Measurements from ENCODE around the gene CNDP1. TPM values are rescaled to one million over a fixed set of nuclear protein-coding genes. Genes with fewer than 3 reads are reported as not detected.
A peak's percentile ranks its signal among the peaks of the same experiment; 100 is the strongest.

CNDP1 gene
- total RNA-seq, 1 donor: not detected

DNA sequence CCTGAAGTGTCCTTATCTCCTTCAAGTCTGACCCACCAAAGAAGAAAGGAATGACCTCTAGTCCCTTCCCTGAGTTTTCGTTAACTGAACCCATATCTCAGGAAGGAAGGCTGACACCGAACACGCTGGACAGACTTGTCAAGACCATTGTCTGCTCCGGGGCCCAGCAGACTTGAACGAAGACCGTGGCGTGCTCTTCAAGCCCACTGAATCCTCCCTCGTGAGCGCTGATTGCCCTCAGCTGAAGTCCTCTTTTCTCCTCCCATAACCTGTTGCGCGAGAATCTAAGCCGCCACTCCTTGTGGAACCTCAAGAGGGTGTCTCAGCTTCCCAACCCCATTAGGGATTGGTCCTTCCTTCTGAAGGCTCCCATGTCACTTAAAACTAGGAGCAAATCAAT lies 634 bp upstream of the CNDP1 start:
- TF ChIP-seq, protein P1, sequence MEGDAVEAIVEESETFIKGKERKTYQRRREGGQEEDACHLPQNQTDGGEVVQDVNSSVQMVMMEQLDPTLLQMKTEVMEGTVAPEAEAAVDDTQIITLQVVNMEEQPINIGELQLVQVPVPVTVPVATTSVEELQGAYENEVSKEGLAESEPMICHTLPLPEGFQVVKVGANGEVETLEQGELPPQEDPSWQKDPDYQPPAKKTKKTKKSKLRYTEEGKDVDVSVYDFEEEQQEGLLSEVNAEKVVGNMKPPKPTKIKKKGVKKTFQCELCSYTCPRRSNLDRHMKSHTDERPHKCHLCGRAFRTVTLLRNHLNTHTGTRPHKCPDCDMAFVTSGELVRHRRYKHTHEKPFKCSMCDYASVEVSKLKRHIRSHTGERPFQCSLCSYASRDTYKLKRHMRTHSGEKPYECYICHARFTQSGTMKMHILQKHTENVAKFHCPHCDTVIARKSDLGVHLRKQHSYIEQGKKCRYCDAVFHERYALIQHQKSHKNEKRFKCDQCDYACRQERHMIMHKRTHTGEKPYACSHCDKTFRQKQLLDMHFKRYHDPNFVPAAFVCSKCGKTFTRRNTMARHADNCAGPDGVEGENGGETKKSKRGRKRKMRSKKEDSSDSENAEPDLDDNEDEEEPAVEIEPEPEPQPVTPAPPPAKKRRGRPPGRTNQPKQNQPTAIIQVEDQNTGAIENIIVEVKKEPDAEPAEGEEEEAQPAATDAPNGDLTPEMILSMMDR (IDR thresholded peaks at IDR 0.05; ENCODE audit: insufficient read depth, low read length): no peak
- H3K4me3 ChIP-seq (ENCODE audit: low read depth, low read length): no peak overlapping the region
- no peak for DNase-seq (ENCODE audit: low read depth)

- TF ChIP-seq, protein P1 (IDR thresholded peaks at IDR 0.05; ENCODE audit: insufficient read depth, low read length): no peak
- no peak overlapping the region for H3K4me3 ChIP-seq (ENCODE audit: low read depth, low read length)
- no peak for DNase-seq (ENCODE audit: low read depth)
Measured at GRCh38 chr18:74534981-74535649, 815 bp downstream of the CNDP1 start.

DNA sequence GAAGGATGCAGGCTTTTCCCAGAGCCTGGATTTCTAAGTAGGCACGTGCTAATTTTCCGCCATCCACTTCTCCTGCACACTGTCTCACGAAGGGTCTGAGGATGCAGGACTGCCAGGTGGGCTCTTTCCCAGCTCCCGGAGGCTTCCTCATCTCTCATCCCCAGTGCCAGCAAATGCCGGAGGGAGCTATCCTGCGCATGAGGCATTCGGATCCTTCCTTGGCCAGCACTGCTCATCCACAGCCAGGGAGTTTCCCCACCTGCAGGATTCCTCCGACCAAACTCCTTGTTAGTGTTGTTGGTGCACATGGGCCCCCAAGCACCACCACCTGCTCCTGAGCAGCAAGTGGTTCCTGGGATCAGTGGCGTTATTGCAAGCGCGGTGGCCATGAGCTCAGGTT lies 5.0 kb downstream of the CNDP1 start:
- H3K4me3 ChIP-seq (ENCODE audit: low read depth, low read length): no peak overlapping the region
- TF ChIP-seq, protein P1 (IDR thresholded peaks at IDR 0.05; ENCODE audit: insufficient read depth, low read length): no peak
- no peak for DNase-seq (ENCODE audit: low read depth)

- TF ChIP-seq, protein P1 (IDR thresholded peaks at IDR 0.05; ENCODE audit: insufficient read depth, low read length): no peak
- no peak overlapping the region for H3K4me3 ChIP-seq (ENCODE audit: low read depth, low read length)
- DNase-seq (ENCODE audit: low read depth): peak; percentile 6
Measured at GRCh38 chr18:74540652-74541421, 6.5 kb downstream of the CNDP1 start.

DNA sequence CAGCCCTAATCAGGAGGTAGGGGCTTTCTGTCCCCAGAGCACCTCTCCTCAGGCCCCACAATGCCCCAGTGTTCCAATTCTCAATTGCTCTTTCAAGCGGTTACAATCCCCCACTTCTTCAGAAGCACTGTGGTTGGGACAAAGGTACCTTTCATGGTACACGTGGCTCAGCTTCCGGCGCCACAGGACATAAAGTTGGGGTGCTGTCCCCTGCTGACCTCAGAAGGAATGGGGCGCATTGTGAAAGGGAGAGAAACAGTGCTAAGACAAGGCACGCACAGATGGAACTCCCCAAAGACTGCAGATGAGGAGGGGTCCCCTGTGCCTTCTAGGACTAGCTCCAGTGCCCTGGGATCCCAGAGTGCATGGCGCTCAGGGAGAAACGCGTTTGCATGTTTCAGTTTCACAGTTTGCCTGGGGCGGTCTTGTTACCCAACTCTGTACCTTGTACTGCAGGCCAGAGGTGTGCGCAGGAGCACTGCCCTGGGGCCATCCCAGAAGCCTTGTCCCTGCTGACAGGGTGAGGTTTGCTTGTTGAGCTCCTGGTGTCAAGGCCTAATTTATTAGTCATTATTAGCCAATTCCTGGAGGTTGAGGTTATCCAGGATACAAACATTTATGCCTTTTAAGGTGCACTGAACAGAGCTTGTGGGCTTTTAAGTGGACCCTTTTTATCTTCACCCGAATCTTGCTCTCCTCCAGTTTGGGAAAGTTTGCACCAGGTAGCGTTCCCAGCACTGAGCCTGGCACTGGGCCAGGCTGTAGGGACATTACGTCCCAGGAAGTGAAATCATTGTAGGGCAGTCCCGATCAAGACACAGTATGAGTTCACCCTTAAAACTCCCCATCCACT lies 7.6 kb downstream of the CNDP1 start:
- no peak overlapping the region for H3K4me3 ChIP-seq (ENCODE audit: low read depth, low read length)
- DNase-seq (ENCODE audit: low read depth): no peak
- TF ChIP-seq, protein P1 (IDR thresholded peaks at IDR 0.05; ENCODE audit: insufficient read depth, low read length): no peak

- TF ChIP-seq, protein P1 (IDR thresholded peaks at IDR 0.05; ENCODE audit: insufficient read depth, low read length): no peak
- DNase-seq (ENCODE audit: low read depth): no peak
- H3K4me3 ChIP-seq (ENCODE audit: low read depth, low read length): no peak overlapping the region
Measured at GRCh38 chr18:74544898-74545297, 10.6 kb downstream of the CNDP1 start.

Measured in fibroblast of the aortic adventitia (primary cell).